ENCODE results near the gene NKAPL.

The NKAPL gene

DNA sequence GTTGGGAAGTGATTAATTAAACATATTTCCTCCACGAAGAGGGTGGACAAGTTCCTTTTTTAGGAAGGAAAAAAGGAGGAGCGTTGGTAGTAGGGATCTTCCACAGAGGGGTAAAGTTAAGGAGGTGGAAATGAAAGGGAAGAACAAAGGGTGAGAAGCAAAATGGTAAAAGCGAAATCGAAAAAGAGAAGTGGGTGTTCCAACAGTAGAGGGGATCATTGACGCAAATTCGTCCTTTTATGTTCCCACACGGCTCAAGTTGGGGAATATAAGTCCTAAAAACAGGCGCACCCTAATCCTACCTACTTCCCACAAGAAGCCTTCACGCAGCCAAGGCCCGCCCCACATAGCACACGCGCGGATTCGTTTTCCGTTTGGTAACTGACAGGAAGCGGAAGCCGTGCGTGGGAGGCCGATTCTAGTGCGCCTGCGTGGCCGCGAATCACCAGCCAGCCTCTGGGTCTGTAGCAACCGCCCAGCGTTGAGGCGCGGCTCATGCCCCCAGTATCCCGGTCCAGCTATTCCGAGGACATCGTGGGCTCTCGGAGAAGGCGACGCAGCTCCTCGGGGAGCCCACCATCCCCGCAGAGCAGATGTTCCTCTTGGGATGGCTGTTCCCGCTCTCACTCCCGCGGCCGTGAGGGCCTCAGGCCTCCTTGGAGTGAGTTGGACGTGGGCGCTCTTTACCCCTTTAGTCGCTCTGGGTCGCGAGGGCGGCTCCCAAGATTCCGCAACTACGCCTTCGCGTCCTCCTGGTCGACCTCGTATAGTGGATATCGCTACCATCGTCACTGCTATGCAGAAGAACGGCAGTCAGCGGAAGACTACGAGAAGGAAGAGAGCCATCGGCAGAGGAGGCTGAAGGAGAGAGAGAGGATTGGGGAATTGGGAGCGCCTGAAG is at the start of gene NKAPL:
Gene NKAPL, plus strand, starts transcription at position 421 of the 901 bp plus-strand sequence. Its CDS starts 75 bp downstream, at position 496.
- DNase-seq = no peak

DNA sequence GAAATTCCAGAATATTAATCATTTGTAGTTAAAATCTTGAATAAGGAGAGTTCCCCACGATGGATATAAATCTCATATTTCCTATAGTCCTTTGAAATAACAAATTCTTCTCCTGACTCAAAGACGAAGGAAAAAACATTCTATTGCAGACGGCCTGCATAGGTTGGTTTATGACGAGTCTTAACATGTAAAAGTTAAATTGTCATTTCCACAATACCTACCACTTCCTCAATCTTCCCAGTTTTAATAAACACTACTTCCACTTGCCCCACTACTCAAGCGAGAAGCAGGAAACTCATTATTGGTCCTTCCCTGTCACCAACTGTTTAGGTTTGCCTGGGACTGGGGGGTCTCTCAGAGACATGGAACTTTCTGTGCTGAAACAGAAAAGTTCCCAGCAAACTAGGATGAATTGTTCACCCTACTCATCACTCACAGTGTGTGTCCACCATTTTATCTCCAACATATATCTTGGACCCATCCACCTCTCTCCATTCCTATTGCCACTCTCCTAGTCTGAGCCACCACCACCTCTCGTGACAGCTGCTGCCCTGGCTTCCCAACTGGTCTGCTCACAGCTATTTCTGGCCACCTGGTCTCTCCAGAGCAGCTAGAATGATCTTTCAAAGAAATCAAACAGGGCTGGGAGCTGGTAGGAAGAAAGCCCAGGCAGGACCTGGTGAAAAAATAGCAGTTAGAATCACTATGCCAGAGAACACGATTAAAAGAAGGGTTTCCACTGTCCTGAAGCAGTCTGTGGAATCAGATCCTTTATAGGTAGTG is 49.2 kb upstream of the NKAPL start:
- peak; percentile 15 for DNase-seq

DNA sequence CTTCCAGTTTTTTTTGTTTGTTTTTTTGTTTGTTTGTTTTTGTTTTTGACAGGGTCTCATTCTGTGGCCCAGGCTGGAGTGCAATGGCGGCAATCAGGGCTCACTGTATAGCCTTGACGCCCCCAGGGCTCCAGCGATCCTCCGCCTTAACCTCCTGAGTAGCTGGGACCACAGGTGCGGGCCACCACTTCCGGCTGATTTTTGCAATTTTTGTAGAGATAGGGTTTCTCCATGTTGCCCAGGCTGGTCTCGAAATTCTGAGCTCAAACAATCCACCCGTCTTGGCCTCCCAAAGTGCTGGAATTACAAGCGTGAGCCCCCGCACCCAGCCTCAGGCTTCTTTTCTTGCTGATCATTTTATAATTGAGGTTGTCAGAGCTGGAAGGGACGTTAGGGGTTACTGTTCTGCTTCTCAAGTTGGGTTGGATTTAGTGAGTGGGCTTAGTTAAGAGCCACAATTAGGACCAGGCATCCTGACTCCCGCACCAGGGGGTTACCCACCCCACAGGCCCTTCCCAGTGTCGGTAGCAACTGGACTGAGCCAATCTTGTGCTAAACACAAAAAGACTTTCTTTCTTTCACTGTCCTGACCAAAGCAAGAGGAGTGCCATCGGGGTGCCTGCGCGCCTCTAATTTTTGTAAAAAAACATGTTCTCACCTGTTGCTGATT is 47.1 kb upstream of the NKAPL start:
- DNase-seq = no peak

DNA sequence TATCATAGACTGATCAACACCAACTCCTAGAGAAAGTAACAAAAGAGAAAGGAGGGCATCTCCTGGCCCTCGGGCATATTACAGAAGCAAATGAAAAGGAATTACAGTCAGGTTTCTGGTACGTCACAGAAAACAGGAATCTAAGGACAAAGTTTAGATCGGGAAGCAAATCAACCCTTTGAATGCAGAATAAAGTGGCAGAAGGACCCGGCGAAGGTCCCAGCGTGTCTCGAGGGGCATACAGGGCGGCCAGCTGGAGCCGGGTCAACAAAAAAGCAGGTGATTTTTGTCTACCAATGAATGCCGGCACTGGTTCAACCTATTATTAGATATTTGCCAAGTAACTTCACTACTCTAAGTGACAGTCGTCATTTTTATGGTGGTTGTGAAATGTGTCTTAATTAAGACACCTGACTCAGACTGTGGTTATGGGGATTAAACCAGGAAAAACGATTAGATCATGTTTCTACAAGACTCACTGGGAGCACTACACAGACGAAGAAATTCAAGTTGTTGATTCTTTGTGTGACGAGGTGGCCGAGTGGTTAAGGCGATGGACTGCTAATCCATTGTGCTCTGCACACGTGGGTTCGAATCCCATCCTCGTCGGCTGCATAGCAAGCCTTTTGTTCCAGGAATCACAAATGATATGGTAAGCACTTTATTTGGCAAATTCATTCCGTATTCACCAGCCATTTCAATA is 46.4 kb upstream of the NKAPL start:
- DNase-seq = peak; percentile 76

DNA sequence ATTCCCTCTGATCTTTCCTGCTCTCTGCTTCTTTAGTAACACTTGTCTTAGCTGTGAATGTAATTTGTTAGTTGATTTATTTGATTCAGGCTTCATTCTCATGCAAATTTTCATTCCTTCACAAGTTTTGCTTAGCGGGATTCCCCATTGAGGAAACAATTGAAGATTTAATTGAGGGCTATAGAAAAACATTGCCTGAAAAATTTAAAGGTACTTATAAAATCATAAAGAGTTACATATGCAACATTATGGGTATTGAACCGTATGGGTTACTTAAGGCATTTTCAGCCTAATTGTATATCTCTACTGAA is 45.9 kb upstream of the NKAPL start:
- DNase-seq = no peak

DNA sequence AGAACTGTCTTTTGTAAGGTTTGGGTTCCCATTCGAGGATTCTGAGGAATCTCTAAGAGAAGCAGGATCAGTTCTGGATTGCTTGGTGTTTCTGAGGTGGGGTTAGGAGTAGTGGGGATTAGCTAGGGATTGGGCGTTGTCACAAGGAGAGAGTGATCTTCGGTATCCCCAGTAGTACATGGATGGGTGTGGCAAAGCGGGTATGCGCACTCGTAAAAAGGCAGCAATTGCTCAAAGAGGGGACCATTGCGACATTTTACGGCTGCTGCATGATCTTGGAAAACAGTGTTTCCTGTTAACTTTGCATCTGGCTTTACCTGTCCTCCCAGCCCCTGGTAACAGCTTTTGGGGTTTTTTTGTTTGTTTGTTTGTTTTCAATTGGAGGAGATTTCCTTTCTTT is 43.7 kb upstream of the NKAPL start:
- peak; percentile 2 for DNase-seq

DNA sequence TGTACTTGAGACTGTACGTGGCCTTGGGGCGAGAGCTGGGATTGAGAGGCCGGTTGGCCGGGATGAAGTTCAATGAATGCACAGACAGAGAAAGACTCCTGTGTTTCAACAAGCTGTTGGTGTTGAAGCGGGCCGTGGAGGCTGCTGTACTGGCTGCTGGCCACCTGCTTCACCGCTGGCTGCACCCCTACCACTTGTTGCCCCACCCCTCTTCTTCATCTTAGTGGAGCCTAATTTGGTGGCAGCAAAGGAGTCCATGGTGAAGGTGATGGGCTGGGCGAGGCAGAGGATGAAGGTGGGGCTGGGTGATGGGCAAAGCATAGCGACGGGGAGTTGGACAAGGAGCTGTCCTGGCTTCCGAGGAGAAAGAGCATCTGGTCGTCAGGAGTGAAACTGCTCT is 41.2 kb upstream of the NKAPL start:
- no peak for DNase-seq

DNA sequence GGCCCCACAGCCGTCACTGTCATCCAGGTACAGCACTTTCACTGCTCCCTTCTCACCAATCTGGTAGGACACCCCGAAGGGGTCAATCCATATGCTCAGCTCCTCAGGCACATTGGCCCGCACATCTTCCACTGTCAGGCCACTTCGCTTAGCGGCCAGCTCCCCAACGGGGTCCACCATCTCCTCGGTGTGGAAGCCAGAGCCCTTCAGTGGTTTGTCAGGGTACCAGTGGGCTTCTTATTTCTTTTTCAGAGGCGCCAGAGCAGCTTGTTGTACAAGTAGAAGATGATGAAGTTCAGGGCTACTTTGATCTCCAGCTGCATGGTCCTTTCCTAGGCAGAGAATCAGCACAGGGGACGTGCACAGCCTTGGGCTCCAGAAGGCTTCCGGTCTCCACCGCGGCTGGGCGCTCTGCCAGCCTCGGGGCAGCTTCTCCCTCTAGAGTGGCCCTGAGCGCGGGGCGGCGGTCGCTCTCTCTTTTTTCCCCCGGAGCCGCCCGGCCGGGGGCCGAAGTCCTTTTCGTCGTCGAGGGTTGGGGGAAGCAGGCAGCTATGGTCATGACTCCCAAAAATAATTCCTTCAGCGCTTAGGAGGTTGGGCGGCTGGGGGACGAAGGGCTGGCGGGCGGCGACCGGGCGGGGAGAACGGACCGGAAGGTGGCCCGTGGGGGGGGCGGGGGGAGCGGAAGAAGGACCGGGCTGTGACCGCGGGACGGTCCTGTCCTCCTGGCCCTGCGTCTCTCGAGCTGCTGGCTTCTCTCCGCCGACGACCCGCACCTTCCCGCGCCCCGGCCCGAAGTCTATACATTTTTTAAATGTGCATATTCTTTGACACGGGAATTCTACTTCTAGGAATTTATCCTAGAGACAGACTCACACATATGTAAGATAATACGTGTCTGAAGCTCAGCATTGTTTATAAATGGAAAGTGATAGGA is 40.5 kb upstream of the NKAPL start:
- peak; percentile 78 for DNase-seq

DNA sequence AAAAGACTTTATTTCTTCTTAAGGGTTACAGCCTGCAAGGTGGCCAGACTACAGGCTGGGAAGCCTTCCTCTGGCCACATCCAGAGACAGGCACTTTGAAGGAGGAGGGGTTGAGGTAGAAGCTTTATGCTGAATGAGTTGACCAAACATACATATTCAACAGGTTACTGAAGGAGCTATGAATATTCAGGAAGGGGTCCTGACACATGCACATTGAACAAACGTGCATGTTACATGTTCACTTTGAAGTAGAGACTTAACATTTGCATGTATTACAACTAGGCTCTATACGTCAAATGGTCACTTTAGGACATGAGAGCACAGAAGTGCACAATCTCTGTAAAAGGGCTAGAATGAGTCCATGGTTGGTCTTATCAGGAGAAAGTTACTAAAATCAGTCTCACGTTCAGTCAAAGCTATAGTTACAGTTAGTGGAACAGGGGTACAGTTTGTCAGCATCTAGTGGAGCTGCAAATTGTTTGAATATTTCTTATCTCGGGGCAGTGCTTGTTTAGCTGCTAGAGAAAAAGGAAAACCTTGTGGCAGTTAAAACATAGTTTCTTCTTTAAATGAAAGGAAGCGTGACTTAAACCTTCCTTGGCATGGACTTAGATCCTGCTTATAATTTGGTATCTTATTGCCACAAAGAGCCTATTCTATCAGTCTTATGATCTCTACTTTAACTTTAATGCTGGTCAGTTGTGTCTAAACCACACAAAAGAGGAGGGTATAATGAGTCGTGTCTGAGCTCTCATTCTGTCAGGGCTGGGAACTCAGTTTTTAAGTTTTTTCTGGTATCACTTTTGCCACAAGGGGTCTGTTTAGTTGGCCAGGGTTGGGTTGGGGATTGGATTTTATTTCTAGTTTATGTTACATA is 38.6 kb upstream of the NKAPL start:
- DNase-seq = no peak

DNA sequence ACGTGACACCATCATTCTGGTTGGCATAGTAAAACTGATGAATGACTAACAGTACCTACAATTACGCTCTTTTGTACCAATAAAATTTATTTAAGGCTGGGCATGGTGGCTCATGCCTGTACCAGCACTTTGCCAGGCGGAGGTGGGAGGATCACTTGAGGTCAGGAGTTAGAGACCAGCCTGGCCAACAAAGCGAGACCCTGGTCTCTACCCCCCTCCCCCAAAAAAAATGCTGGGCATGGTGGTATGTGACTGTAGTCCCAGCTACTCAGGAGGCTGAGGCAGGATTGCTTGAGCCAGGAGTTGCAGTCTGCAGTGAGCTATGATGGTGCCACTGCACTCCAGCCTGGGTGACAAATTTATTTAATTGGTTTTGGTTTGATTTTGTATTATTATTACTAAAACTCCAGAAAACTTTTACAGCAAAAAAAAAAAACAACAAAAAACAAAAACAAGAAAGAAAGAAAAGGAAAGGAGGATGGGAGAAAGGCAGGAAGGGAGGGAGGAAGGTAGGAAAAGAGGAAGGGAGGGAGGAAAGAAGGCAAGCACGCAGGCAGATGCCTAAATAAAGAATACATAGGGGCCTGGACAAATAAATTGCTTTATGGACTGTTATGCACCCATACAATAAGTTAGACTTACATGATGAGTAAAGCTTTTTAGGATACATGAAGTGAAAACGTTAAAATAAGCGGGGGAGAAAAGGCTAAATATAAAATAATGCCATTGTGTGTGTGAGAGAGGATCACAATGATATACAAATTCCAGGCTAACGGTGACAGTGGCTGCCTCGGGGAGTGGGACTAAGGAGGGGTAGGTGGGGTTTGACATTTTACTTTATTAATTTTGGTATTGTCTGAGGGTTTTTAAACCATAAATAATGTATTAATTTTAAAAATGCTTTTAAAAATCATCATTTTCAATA is 34.7 kb upstream of the NKAPL start:
- peak; percentile 2 for DNase-seq

DNA sequence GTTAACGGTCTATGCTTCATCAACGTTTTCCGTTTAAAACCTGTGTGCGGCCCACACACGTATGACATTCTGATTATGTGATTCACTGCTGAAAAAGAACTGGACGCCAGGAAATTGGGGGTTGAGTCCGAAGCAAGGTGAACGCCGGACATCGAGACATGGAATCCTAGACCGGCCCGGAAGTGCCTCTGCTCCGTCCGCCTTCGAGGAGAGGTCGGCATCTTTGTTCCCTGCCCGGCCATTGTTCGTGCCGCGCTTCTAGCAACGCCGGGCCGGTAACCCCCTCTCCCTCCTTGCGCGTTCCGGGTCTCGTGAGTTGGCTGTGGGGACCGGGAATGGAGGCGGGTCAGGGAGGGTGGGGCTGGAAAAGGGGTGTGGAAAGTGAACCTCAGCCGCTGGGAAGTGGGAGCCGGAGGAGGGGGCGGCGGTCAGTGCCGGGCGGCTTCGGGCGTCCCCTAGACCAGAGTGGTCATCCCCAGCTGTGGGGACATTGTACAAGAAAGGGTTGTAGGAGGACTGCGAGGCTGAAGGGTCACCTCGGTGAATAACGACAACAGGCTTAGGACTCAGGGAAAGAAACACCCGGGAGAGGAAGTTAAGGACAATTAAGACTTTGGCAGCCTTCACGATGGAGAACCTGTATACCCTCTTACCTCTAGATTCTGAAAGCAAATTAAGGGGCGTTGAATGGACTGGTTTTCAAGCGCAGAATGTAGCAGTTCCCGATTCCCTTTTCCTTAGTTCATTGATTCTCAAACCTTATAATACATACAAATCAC is 33.9 kb upstream of the NKAPL start, which contains the start of gene ZSCAN9:
Gene ZSCAN9, plus strand, starts transcription at position 220 of the 779 bp plus-strand sequence. CDS start 1,810 bp downstream, outside the sequence.
- DNase-seq = peak; percentile 92

DNA sequence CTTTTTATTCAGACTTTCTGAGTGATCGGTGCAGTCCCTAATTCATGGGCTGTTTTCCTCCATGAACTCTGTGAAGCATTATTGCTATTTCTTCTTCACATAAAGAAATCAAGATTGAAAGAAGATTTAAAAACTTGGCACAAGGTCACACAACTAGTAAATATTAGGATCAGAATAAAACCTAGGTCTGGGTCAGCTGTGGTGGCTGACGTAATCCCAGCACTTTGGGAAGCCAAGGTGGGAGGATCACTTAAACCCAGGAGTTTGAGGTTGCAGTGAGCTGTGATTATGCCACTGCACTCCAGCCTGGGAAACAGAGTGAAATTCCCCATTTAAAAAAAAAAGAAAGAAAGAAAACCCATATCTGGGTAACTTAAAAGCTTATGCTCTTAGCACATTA is 32.6 kb upstream of the NKAPL start:
- DNase-seq = no peak

DNA sequence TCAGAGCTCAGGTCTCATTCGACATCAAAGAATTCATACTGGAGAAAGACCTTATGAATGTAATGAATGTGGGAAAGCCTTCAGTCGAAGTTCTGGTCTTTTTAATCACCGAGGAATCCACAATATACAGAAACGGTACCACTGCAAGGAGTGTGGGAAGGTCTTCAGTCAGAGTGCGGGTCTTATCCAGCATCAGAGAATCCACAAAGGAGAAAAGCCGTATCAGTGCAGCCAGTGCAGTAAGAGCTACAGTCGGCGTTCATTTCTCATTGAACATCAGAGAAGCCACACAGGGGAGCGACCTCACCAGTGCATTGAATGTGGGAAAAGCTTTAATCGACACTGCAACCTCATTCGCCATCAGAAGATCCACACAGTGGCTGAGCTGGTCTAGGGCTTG is 26.3 kb upstream of the NKAPL start:
- DNase-seq = no peak

DNA sequence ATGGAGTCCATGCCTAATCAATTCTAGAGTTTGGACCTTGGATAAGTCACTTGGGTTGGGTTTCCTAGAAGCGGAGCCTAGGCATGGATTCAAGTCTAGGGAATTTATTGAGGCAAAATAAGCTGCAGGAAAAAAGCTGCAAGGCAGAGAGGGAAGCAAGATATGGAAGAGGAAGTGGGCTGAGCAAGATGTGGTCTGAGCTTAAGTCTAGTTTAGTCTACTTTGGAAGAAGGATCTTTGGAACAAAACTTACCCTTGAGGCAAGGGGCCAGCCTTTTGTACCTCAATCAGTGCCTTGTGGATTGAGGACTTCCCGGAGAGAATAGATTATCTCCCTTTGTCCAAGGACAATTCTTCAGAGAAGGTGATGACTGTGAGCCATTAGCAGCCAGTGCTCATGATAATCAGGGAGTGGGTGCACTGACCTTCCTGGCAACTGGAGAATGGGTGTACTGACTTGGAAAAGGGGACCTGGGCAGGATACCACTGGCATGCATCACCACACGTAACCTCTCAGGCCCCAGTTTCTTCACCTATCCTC is 23.1 kb upstream of the NKAPL start:
- no peak for DNase-seq

DNA sequence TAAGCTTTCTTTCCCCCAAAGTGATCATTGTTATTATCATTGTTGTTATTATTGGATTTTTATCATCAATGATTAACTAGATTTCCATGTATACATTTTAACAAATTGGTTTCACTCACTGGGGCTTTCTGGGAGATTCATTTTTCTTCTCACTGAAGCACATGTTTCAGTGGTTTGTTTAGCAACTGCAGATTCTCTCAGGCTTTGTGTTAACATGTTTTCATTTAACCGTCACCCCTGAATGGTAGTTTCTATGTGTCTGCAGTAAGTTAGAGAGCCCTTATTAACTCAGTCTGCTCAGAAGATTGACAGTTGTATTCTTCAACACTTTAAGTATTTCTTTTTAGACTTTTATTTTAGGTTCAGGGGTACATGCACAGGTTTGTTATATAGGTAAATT is 19.5 kb upstream of the NKAPL start:
- no peak for DNase-seq

DNA sequence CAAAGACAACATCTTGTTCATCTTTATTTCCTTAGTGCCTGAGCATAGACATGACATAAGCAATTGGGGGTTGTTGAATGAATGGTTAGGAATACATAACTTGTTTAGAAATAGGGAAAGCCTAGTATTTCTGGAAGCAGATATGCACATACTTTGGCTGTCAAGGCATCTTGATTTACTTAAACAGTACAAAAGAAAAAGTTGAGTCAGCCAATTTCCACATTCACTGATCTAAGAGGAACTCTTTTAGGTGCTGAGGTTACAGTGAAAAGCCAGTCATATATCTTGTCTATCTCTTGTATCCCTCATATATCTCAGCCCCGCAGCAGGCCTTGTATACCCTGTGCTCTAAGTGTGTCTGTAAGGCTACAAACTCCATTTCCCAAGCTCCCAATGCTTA is 18.6 kb upstream of the NKAPL start:
- no peak for DNase-seq

DNA sequence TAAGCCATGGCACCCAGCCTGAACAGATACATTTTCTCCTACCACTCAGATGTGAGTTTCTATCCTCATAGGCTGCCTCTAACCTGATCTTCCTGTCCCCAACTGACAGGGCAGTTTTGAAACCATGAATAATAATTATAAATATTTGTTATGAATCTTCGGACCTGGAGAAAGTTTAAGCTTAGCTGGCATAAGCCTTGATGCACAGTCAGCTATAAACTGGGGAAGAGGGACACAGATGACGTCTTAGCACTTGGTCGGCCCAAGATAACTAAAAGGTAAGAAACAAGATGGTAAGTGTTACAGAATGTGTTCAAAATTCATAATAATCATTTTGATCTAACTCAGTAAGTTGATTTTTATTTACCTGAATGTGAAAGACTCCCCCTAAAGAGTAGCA is 15.2 kb upstream of the NKAPL start:
- no peak for DNase-seq

DNA sequence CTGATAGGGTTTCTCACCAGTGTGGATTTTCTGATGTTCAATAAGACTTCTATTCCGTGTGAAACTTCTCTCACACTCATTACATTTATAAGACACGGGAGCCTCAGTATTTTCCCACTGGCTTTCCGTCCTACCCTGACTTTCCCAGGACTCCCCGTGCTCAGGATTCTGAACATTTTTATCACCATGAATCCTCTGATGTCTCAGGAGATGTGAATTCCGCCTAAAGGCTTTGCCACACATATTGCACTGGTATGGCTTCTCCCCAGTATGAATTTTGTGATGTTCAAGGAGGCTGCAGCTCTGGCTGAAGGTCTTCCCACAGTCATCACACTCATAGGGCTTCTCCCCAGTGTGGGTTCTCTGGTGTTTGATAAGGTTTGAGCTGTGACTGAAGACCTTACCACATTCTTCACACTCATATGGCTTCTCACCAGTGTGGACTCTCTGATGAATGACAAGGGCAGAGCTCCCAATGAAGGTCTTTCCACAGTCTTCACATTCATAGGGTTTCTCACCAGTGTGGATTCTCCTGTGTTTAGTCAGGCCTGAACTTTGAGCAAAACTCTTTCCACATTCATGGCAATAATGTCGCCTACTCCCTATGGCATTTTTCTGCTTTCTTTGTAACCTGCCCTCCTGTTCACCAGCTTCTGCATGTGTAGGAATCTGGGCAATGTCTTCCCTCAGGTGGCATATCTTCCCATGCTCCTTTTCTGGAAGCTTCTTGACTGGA is 13.7 kb upstream of the NKAPL start:
- no peak for DNase-seq
